ENCODE results near the gene EDIL3.

- TF ChIP-seq, protein P1, sequence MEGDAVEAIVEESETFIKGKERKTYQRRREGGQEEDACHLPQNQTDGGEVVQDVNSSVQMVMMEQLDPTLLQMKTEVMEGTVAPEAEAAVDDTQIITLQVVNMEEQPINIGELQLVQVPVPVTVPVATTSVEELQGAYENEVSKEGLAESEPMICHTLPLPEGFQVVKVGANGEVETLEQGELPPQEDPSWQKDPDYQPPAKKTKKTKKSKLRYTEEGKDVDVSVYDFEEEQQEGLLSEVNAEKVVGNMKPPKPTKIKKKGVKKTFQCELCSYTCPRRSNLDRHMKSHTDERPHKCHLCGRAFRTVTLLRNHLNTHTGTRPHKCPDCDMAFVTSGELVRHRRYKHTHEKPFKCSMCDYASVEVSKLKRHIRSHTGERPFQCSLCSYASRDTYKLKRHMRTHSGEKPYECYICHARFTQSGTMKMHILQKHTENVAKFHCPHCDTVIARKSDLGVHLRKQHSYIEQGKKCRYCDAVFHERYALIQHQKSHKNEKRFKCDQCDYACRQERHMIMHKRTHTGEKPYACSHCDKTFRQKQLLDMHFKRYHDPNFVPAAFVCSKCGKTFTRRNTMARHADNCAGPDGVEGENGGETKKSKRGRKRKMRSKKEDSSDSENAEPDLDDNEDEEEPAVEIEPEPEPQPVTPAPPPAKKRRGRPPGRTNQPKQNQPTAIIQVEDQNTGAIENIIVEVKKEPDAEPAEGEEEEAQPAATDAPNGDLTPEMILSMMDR (IDR thresholded peaks at IDR 0.05), result no peak
- no peak for TF ChIP-seq POLR2A (IDR thresholded peaks at IDR 0.05)
- no peak for TF ChIP-seq POLR2AphosphoS5 (IDR thresholded peaks at IDR 0.05; ENCODE audit: insufficient read depth in 1 of 2, low read depth in 1 of 2)
These were observed at the start of gene EDIL3 for GRCh38 chr5:84384604-84385575.
